ENCODE data around the gene SLC7A10. TPM values are rescaled to one million over a fixed set of nuclear protein-coding genes. Genes with fewer than 3 reads are reported as not detected.
"Not testable (repeated sequence)": the region's sequence is repeated elsewhere in the genome, so short reads cannot be mapped to it uniquely, and the experiment has no call there.

The SLC7A10 gene
- total RNA-seq, 1 donor from 2014 or later: not detected

GRCh38 chr19:33176670-33177416, 48.8 kb downstream of the SLC7A10 start:
- Mint-ChIP-seq H3K36me3 (ENCODE audit: low read depth) (peaks cover 5% of the 10 kb centered on the region), H3K27me3 (ENCODE audit: insufficient read depth) (peaks cover 9% of the 10 kb centered on the region), H3K9me3 (no peaks in the 10 kb centered on the region), H3K4me1 (ENCODE audit: low read depth) (peaks cover 41% of the 10 kb centered on the region), H3K27ac (peak overlapping the region; percentile 97), H3K4me3 (peak overlapping the region; percentile 97)
- intact Hi-C loops (cut with micrococcal nuclease): loop anchor here (1.0 to 10.0 kb wide), 13 partner anchors 17 to 1962 kb away; partner anchors contain the start of genes ANKRD27, CEBPG, FAAP24 and GPATCH1
- DNase-seq (ENCODE audit: low spot score): peak; percentile 97

GRCh38 chr19:33175886-33176669, 49.6 kb downstream of the SLC7A10 start:
- DNase-seq (ENCODE audit: low spot score): no peak
- peaks cover 41% of the 10 kb centered on the region for H3K4me1 Mint-ChIP-seq (ENCODE audit: low read depth)
- H3K27ac Mint-ChIP-seq: peak overlapping the region; percentile 97
- peak overlapping the region; percentile 97 for H3K4me3 Mint-ChIP-seq
- H3K27me3 Mint-ChIP-seq (ENCODE audit: insufficient read depth): peaks cover 9% of the 10 kb centered on the region
- intact Hi-C loops (cut with micrococcal nuclease): loop anchor here (1.0 to 10.0 kb wide), 8 partner anchors 31 to 1961 kb away; partner anchors contain the start of genes ANKRD27, PDCD5, PEPD and RGS9BP
- no peaks in the 10 kb centered on the region for H3K9me3 Mint-ChIP-seq
- peaks cover 5% of the 10 kb centered on the region for H3K36me3 Mint-ChIP-seq (ENCODE audit: low read depth)

- intact Hi-C loops (cut with micrococcal nuclease): loop anchor here (5.0 to 10.0 kb wide), 2 partner anchors 107 to 1960 kb away; no protein-coding TSS in a partner anchor
- DNase-seq (ENCODE audit: low spot score): no peak
- H3K27ac Mint-ChIP-seq: no peak overlapping the region
- H3K4me1 Mint-ChIP-seq (ENCODE audit: low read depth): peaks cover 39% of the 10 kb centered on the region
- no peaks in the 10 kb centered on the region for H3K9me3 Mint-ChIP-seq
- peaks cover 5% of the 10 kb centered on the region for H3K36me3 Mint-ChIP-seq (ENCODE audit: low read depth)
- H3K4me3 Mint-ChIP-seq: peak overlapping the region; percentile 97
- peaks cover 6% of the 10 kb centered on the region for H3K27me3 Mint-ChIP-seq (ENCODE audit: insufficient read depth)
Measured at GRCh38 chr19:33175156-33175782, 50.4 kb downstream of the SLC7A10 start.

- H3K4me3 Mint-ChIP-seq: peak overlapping the region; percentile 33
- no peak overlapping the region for H3K27ac Mint-ChIP-seq
- DNase-seq (ENCODE audit: low spot score): no peak
- peaks cover 5% of the 10 kb centered on the region for H3K36me3 Mint-ChIP-seq (ENCODE audit: low read depth)
- intact Hi-C loops (cut with micrococcal nuclease): loop anchor here (10.0 kb wide), 1 partner anchor 1959 kb away; no protein-coding TSS in a partner anchor
- H3K4me1 Mint-ChIP-seq (ENCODE audit: low read depth): peaks cover 36% of the 10 kb centered on the region
- H3K27me3 Mint-ChIP-seq (ENCODE audit: insufficient read depth): peaks cover 6% of the 10 kb centered on the region
- peaks cover under 1% of the 10 kb centered on the region for H3K9me3 Mint-ChIP-seq
Measured at GRCh38 chr19:33174186-33174585, 51.5 kb downstream of the SLC7A10 start.

- Mint-ChIP-seq H3K4me1 (ENCODE audit: low read depth) (peaks cover 26% of the 10 kb centered on the region), H3K9me3 (peaks cover 20% of the 10 kb centered on the region), H3K36me3 (ENCODE audit: low read depth) (peaks cover 12% of the 10 kb centered on the region), H3K27ac (no peak overlapping the region), H3K4me3 (no peak overlapping the region), H3K27me3 (ENCODE audit: insufficient read depth) (peaks cover 8% of the 10 kb centered on the region)
- DNase-seq (ENCODE audit: low spot score): no peak
- intact Hi-C loops (cut with micrococcal nuclease): loop anchor here (10.0 kb wide), 1 partner anchor 1957 kb away; no protein-coding TSS in a partner anchor
Measured at GRCh38 chr19:33171916-33172359, 53.7 kb downstream of the SLC7A10 start.

- intact Hi-C loops (cut with micrococcal nuclease): loop anchor here (10.0 kb wide), 1 partner anchor 1957 kb away; no protein-coding TSS in a partner anchor
Measured at GRCh38 chr19:33171222-33171795, 54.3 kb downstream of the SLC7A10 start.

GRCh38 chr19:33168528-33168927, 57.1 kb downstream of the SLC7A10 start:
- H3K27ac Mint-ChIP-seq: no peak overlapping the region

More at GRCh38 chr19:33171222-33171795, 54.3 kb downstream of the SLC7A10 start:
- Mint-ChIP-seq H3K27me3 (ENCODE audit: insufficient read depth) (peaks cover 4% of the 10 kb centered on the region), H3K4me1 (ENCODE audit: low read depth) (peaks cover 22% of the 10 kb centered on the region), H3K36me3 (ENCODE audit: low read depth) (peaks cover 10% of the 10 kb centered on the region), H3K9me3 (peaks cover 21% of the 10 kb centered on the region), H3K4me3 (no peak overlapping the region), H3K27ac (no peak overlapping the region)
- DNase-seq (ENCODE audit: low spot score): no peak

GRCh38 chr19:33167438-33167837, 58.2 kb downstream of the SLC7A10 start:
- peaks cover 21% of the 10 kb centered on the region for H3K9me3 Mint-ChIP-seq
- H3K4me3 Mint-ChIP-seq: no peak overlapping the region
- DNase-seq (ENCODE audit: low spot score): no peak
- intact Hi-C loops (cut with micrococcal nuclease): no loop called here
- H3K4me1 Mint-ChIP-seq (ENCODE audit: low read depth): peaks cover 5% of the 10 kb centered on the region
- peaks cover 4% of the 10 kb centered on the region for H3K27me3 Mint-ChIP-seq (ENCODE audit: insufficient read depth)
- H3K27ac Mint-ChIP-seq: no peak overlapping the region
- peaks cover 9% of the 10 kb centered on the region for H3K36me3 Mint-ChIP-seq (ENCODE audit: low read depth)

More at GRCh38 chr19:33168528-33168927, 57.1 kb downstream of the SLC7A10 start:
- Mint-ChIP-seq H3K9me3 (peaks cover 21% of the 10 kb centered on the region), H3K27me3 (ENCODE audit: insufficient read depth) (peaks cover 4% of the 10 kb centered on the region), H3K4me3 (no peak overlapping the region), H3K36me3 (ENCODE audit: low read depth) (peaks cover 10% of the 10 kb centered on the region), H3K4me1 (ENCODE audit: low read depth) (peaks cover 9% of the 10 kb centered on the region)
- intact Hi-C loops (cut with micrococcal nuclease): no loop called here
- no peak for DNase-seq (ENCODE audit: low spot score)

GRCh38 chr19:33166037-33166436, 59.6 kb downstream of the SLC7A10 start:
- H3K4me1 Mint-ChIP-seq (ENCODE audit: low read depth): peaks cover 11% of the 10 kb centered on the region
- DNase-seq (ENCODE audit: low spot score); H3K36me3 Mint-ChIP-seq (ENCODE audit: low read depth); H3K27me3 Mint-ChIP-seq (ENCODE audit: insufficient read depth); H3K27ac Mint-ChIP-seq; H3K4me3 Mint-ChIP-seq; intact Hi-C loops (cut with micrococcal nuclease): not testable (repeated sequence)
- H3K9me3 Mint-ChIP-seq: peaks cover 21% of the 10 kb centered on the region

- peaks cover 4% of the 10 kb centered on the region for H3K27me3 Mint-ChIP-seq (ENCODE audit: insufficient read depth)
- peaks cover 14% of the 10 kb centered on the region for H3K9me3 Mint-ChIP-seq
- intact Hi-C loops (cut with micrococcal nuclease): no loop called here
- no peak for DNase-seq (ENCODE audit: low spot score)
- H3K27ac Mint-ChIP-seq: no peak overlapping the region
- no peak overlapping the region for H3K4me3 Mint-ChIP-seq
- peaks cover 8% of the 10 kb centered on the region for H3K36me3 Mint-ChIP-seq (ENCODE audit: low read depth)
- peaks cover 27% of the 10 kb centered on the region for H3K4me1 Mint-ChIP-seq (ENCODE audit: low read depth)
Measured at GRCh38 chr19:33163481-33163880, 62.2 kb downstream of the SLC7A10 start.

- H3K4me3 Mint-ChIP-seq: no peak overlapping the region
- H3K27me3 Mint-ChIP-seq (ENCODE audit: insufficient read depth): no peaks in the 10 kb centered on the region
- peak overlapping the region; percentile 94 for H3K27ac Mint-ChIP-seq
- intact Hi-C loops (cut with micrococcal nuclease): loop anchor here (2.0 kb wide), 1 partner anchor 142 kb away; the partner anchor contains the start of gene CEBPA
- no peaks in the 10 kb centered on the region for H3K9me3 Mint-ChIP-seq
- no peak for DNase-seq (ENCODE audit: low spot score)
- peaks cover 37% of the 10 kb centered on the region for H3K4me1 Mint-ChIP-seq (ENCODE audit: low read depth)
- peaks cover 6% of the 10 kb centered on the region for H3K36me3 Mint-ChIP-seq (ENCODE audit: low read depth)
Measured at GRCh38 chr19:33161201-33161600, 64.4 kb downstream of the SLC7A10 start.

GRCh38 chr19:33159893-33160292, 65.8 kb downstream of the SLC7A10 start:
- peaks cover 37% of the 10 kb centered on the region for H3K4me1 Mint-ChIP-seq (ENCODE audit: low read depth)
- H3K36me3 Mint-ChIP-seq (ENCODE audit: low read depth): peaks cover 6% of the 10 kb centered on the region
- H3K9me3 Mint-ChIP-seq: no peaks in the 10 kb centered on the region
- peak overlapping the region; percentile 94 for H3K27ac Mint-ChIP-seq
- no peak overlapping the region for H3K4me3 Mint-ChIP-seq
- intact Hi-C loops (cut with micrococcal nuclease): loop anchor here (1.0 to 2.0 kb wide), 3 partner anchors 16 to 143 kb away; partner anchors contain the start of gene CEBPA
- no peaks in the 10 kb centered on the region for H3K27me3 Mint-ChIP-seq (ENCODE audit: insufficient read depth)
- no peak for DNase-seq (ENCODE audit: low spot score)
